OCI-LY1 (cell line): ENCODE data around the gene MRE11.
A peak's percentile ranks its signal among the peaks of the same experiment; 100 is the strongest.
"Not testable (repeated sequence)": the region's sequence is repeated elsewhere in the genome, so short reads cannot be mapped to it uniquely, and the experiment has no call there.

Experiments
- H2AFZ ChIP-seq: fragments of 200-600 bp; sonication (generic), shearing (Covaris generic); 2 replicates; pipeline ENCODE4 v1.6.0; 2014; ENCODE audit warnings: antibody characterized with exemption, mild to moderate bottlenecking, low read length
- H3F3A ChIP-seq: fragments of 200-600 bp; sonication (generic), shearing (Covaris generic); 2 replicates; pipeline ENCODE4 v1.6.0; 2014; ENCODE audit warnings: mild to moderate bottlenecking, antibody characterized with exemption, low read length, moderate library complexity; ENCODE audit not compliant: insufficient read depth
- H3K27ac ChIP-seq: fragments of 200-600 bp; sonication (generic); 2 replicates; pipeline ENCODE4 v1.5.1; 2014; ENCODE audit warnings: low read length, mixed run types, mild to moderate bottlenecking, low read depth; ENCODE audit not compliant: poor library complexity, severe bottlenecking
- H3K27me3 ChIP-seq: fragments of 200-600 bp; sonication (generic); 2 replicates; pipeline ENCODE4 v1.6.0; 2014; ENCODE audit warnings: antibody characterized with exemption, mild to moderate bottlenecking, low read length, moderate library complexity; ENCODE audit not compliant: insufficient read depth
- H3K36me3 ChIP-seq: fragments of 200-600 bp; sonication (generic); 2 replicates; pipeline ENCODE4 v1.6.1; 2014; ENCODE audit warnings: mild to moderate bottlenecking, antibody characterized with exemption, low read length, moderate library complexity, mixed read lengths; ENCODE audit not compliant: insufficient read depth
- H3K4me1 ChIP-seq: fragments of 200-600 bp; sonication (generic); 2 replicates; pipeline ENCODE4 v1.5.1; 2014; ENCODE audit warnings: mild to moderate bottlenecking, low read length, moderate library complexity; ENCODE audit not compliant: insufficient read depth, severe bottlenecking
- H3K4me2 ChIP-seq: fragments of 200-600 bp; sonication (generic), shearing (Covaris generic); 2 replicates; pipeline ENCODE4 v1.6.1; 2014; ENCODE audit warnings: low read length
- H3K4me3 ChIP-seq: fragments of 200-600 bp; sonication (generic); 2 replicates; pipeline ENCODE4 v1.5.1; 2014; ENCODE audit warnings: low read length, low read depth, mild to moderate bottlenecking, mixed read lengths; ENCODE audit not compliant: poor library complexity, severe bottlenecking
- H3K79me2 ChIP-seq: fragments of 200-600 bp; shearing (Covaris generic); 2 replicates; pipeline ENCODE4 v1.6.1; 2016; ENCODE audit warnings: mixed run types, low read length, mixed read lengths; ENCODE audit not compliant: insufficient read depth
- H3K9ac ChIP-seq: fragments of 200-600 bp; sonication (generic), shearing (Covaris generic); 2 replicates; pipeline ENCODE4 v1.6.1; 2014; ENCODE audit warnings: mild to moderate bottlenecking, low read length, mixed read lengths
- H3K9me2 ChIP-seq: fragments of 200-600 bp; sonication (generic), shearing (Covaris generic); 2 replicates; pipeline ENCODE4 v1.6.1; 2014; ENCODE audit warnings: low read depth, mild to moderate bottlenecking, low read length, mixed read lengths
- H3K9me3 ChIP-seq: fragments of 200-600 bp; shearing (Covaris generic); 2 replicates; pipeline ENCODE4 v1.6.1; 2014; ENCODE audit warnings: low read length, mixed read lengths
- H4K20me1 ChIP-seq: fragments of 200-600 bp; sonication (generic), shearing (Covaris generic); 2 replicates; pipeline ENCODE4 v1.6.0; 2016; ENCODE audit warnings: mild to moderate bottlenecking, low read length; ENCODE audit not compliant: insufficient read depth
- EZH2 ChIP-seq: fragments of 200-600 bp; sonication (generic), shearing (Covaris generic); IDR thresholded peaks from 2 replicates; pipeline ENCODE4 v1.8.0; 2017; ENCODE audit warnings: borderline replicate concordance, mixed run types, mild to moderate bottlenecking, antibody characterized with exemption, low read length, moderate library complexity, mixed read lengths
- TF ChIP-seq, protein P1 (sequence below): fragments of 200-600 bp; sonication (generic), shearing (Covaris generic); IDR thresholded peaks from 2 replicates; pipeline ENCODE4 v1.5.1; 2017; ENCODE audit warnings: mild to moderate bottlenecking, antibody characterized with exemption, low read length, moderate library complexity, mixed read lengths

The MRE11 gene

GRCh38 chr11:94507485-94507884, 13.8 kb upstream of the MRE11 start:
- Histone ChIP-seq H3F3A (no peaks in the 10 kb centered on the region), H2AFZ (no peak overlapping the region), H3K9me3 (no peaks in the 10 kb centered on the region), H3K36me3 (no peaks in the 10 kb centered on the region; the same call in 1 of the 2 replicates), H3K9ac (no peak overlapping the region), H3K79me2 (no peaks in the 10 kb centered on the region), H3K4me3 (no peak overlapping the region), H3K4me1 (peaks cover 4% of the 10 kb centered on the region), H3K27ac (no peak overlapping the region), H3K9me2 (no peaks in the 10 kb centered on the region), H3K4me2 (no peak overlapping the region), H4K20me1 (no peaks in the 10 kb centered on the region), H3K27me3 (no peaks in the 10 kb centered on the region)
- no peak for TF ChIP-seq EZH2
- TF ChIP-seq, protein P1, sequence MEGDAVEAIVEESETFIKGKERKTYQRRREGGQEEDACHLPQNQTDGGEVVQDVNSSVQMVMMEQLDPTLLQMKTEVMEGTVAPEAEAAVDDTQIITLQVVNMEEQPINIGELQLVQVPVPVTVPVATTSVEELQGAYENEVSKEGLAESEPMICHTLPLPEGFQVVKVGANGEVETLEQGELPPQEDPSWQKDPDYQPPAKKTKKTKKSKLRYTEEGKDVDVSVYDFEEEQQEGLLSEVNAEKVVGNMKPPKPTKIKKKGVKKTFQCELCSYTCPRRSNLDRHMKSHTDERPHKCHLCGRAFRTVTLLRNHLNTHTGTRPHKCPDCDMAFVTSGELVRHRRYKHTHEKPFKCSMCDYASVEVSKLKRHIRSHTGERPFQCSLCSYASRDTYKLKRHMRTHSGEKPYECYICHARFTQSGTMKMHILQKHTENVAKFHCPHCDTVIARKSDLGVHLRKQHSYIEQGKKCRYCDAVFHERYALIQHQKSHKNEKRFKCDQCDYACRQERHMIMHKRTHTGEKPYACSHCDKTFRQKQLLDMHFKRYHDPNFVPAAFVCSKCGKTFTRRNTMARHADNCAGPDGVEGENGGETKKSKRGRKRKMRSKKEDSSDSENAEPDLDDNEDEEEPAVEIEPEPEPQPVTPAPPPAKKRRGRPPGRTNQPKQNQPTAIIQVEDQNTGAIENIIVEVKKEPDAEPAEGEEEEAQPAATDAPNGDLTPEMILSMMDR: no peak

- not testable (repeated sequence) for H3K4me2 ChIP-seq, H3K9ac ChIP-seq, H3K4me1 ChIP-seq, H3K27ac ChIP-seq, H2AFZ ChIP-seq, H3K27me3 ChIP-seq, H4K20me1 ChIP-seq, H3K36me3 ChIP-seq, H3F3A ChIP-seq, H3K79me2 ChIP-seq, H3K9me3 ChIP-seq, H3K4me3 ChIP-seq, H3K9me2 ChIP-seq
Measured at GRCh38 chr11:94506513-94506912, 12.9 kb upstream of the MRE11 start.

GRCh38 chr11:94504689-94505293, 11.1 kb upstream of the MRE11 start:
- Histone ChIP-seq H3K27ac (no peak overlapping the region), H3F3A (no peaks in the 10 kb centered on the region), H3K4me2 (no peak overlapping the region), H3K27me3 (no peaks in the 10 kb centered on the region), H3K79me2 (no peaks in the 10 kb centered on the region), H3K9me2 (no peaks in the 10 kb centered on the region), H2AFZ (no peak overlapping the region), H3K4me1 (no peaks in the 10 kb centered on the region), H3K9me3 (no peaks in the 10 kb centered on the region), H3K9ac (no peak overlapping the region), H3K36me3 (peaks cover 11% of the 10 kb centered on the region; the same call in 1 of the 2 replicates), H3K4me3 (no peak overlapping the region), H4K20me1 (no peaks in the 10 kb centered on the region)
- TF ChIP-seq, protein P1: peak; percentile 68
- no peak for TF ChIP-seq EZH2

GRCh38 chr11:94501522-94501921, 7.9 kb upstream of the MRE11 start:
- Histone ChIP-seq H3K27ac (no peak overlapping the region), H3K4me2 (no peak overlapping the region), H3K79me2 (no peaks in the 10 kb centered on the region), H3K36me3 (peaks cover 42% of the 10 kb centered on the region), H3K9me2 (no peaks in the 10 kb centered on the region), H4K20me1 (no peaks in the 10 kb centered on the region), H3K4me1 (no peaks in the 10 kb centered on the region), H2AFZ (no peak overlapping the region), H3K27me3 (no peaks in the 10 kb centered on the region), H3F3A (no peaks in the 10 kb centered on the region), H3K4me3 (no peak overlapping the region), H3K9ac (no peak overlapping the region), H3K9me3 (no peaks in the 10 kb centered on the region)
- TF ChIP-seq EZH2: no peak
- TF ChIP-seq, protein P1: no peak
